Suppressor macrophage treated with lipopolysaccharide for 4 hours (primary cell): ENCODE data around the gene TMEM182.

Experiments used
- DNase-seq: peaks from one replicate; pipeline ENCODE4 v3.0.0-alpha.2; 2020

The TMEM182 gene

GRCh38 chr2:102768253-102768652 is 6.4 kb downstream of the TMEM182 start:
- DNase-seq: no peak

DNA sequence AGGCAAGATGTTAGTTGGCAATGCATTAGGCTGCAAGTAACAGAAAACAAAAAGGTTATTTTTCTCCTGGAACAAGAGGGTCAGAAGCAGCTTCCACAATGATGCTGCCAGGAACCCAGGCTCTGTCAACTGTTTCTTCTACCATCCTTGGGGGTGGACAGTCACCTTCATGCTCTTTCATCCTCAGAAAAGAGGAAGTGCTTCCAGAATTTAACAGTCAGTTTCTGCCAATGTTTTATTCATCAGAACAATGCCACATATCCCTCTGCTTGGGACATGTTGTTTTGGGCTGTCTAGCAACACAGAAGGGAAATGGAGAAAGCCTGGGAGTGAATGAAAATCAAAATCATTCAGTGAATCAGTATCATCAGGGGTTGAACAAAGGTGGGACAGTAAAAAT is 7.1 kb downstream of the TMEM182 start:
- DNase-seq: no peak

- DNase-seq: no peak
Measured at GRCh38 chr2:102770506-102770905, 8.7 kb downstream of the TMEM182 start.

GRCh38 chr2:102771114-102771513 is 9.3 kb downstream of the TMEM182 start:
- no peak for DNase-seq

- no peak for DNase-seq
Measured at GRCh38 chr2:102772659-102773058, 10.8 kb downstream of the TMEM182 start.

DNA sequence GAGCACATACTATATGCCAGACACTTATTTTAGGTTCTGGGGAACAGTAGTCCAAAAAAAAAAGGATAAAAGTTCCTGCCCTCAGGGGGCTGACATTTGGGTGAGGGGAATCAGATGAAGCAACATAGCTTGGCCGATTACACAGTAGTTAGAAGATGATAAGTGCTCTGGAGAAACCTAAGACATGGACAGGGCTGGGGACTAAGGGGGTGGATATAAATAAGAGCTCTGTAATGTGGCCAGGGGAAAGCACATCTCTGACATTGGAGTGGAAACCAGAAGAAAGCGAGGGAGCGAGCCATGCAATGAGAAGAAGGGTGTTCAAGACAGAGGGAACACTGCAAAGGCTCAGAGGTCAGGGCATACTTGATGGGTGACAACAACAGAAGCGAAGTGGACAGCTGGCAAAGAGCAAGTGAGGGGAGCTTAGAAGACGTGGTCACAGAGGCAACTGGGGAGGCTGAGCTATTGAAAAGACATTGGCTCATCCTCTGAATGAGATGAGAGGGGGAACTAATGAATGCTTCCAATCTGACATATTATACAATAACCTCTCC is 11.4 kb downstream of the TMEM182 start:
- no peak for DNase-seq

DNA sequence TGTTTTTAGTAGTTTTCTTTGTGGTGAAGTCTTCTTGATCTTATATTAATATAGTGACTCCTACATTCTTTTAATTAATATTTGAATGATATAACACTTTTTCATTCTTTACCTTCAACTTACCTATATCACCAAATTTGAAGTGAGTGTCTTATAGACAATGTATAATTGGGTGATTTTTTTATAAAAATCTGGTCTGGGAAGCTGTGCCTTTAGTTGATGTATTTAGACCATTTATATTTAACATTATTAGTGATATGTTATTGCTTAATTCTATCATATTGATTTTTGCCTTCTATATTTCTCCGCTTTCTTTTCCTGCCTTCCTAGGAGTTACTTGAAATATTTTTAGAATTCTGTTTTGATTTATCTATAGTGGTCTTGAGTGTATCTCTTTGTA is 16.4 kb downstream of the TMEM182 start:
- DNase-seq: no peak

- no peak for DNase-seq
Measured at GRCh38 chr2:102780467-102780866, 18.6 kb downstream of the TMEM182 start.

DNA sequence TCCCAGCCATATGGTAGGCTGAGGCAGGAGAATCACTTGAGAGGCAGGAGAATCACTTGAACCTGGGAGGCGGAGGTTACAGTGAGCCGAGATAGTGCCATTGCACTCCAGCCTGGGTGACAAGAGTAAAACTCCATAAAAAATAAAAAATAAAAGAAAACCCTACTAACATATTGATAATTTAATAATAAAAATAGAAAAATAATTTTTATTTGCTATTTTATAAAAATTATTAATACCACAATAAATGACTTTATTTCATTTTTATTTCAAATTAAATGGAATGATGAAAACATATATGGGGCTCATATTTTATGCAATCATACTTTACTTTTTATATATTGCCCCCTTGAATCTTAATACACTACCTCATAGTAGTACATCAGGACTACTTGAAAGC is 20.4 kb downstream of the TMEM182 start:
- DNase-seq: no peak

DNA sequence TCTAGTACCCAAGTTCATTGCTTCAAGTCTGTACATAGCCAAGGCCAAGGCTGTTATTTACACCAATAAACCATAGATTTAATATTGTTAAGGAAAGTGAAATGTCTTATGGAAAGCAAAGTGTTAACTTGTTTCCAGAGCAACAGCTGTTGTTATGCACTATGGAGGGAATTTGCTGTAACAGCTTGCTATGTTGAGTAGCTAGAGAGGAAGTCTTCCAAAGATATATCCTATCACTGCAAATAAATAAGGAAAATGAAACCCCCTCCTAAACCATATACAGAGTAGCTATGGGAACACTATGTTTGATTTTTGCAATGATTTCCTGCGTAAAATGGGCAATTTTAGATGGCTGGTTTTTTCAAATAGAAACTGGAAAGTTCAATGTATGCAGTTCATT is 21.1 kb downstream of the TMEM182 start:
- no peak for DNase-seq

GRCh38 chr2:102783506-102784183 is 21.8 kb downstream of the TMEM182 start:
- DNase-seq: no peak

- DNase-seq: no peak
Measured at GRCh38 chr2:102784940-102785339, 23.1 kb downstream of the TMEM182 start.

- DNase-seq: no peak
Measured at GRCh38 chr2:102788216-102788884, 26.5 kb downstream of the TMEM182 start.

DNA sequence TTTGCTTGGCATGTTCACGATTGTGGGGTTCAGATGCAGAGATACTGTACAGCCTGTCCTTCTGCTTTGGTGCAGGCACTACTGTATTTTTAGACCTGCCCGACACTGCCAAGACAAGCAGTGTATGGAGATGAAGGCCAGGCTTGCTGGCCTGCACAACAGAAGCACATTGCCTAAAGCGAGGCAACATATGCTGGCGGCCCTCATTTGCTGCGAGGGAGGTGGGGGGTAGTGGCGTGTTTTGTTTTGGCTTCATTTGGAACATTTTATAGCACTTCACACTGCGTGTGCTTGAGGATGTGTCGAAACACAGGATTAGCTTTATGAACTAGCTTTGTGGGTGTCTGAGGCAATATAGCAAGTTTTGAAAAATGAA is 27.0 kb downstream of the TMEM182 start:
- no peak for DNase-seq

DNA sequence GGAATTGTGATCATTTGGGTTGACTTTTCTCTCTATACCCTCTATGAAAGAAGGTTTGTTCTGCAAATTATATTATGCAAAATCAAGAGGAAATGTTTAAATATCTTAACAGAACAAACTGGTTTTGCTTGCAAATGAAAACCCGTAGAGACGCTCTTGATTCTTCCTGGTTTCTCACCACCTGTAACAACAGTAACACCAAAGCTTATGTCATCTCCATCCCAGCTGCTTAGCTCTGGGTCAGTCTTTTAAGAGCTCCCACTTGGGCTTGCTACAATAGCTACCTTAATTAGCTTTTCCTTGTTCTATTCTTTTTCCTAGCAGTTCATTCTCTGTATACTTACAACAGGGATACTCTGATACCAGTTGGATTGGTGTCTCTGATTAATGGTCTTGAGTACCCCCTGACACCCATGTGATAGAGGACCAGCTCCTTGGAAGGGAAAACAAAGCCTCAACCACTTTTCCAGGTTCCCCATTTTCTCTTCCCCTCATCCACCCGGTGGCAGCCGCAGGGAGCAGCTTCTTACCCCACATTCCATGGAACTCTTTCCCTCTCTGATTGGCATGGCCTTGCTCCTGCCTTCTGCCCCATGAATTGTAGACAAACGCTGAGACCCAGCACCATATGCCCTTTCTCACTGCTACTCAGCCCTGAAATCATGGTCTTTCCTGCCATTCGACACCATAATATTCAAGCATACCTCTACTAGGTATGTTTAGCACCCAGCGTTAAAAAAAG is 27.7 kb downstream of the TMEM182 start:
- no peak for DNase-seq

GRCh38 chr2:102790091-102790455 is 28.2 kb downstream of the TMEM182 start:
- DNase-seq: no peak

DNA sequence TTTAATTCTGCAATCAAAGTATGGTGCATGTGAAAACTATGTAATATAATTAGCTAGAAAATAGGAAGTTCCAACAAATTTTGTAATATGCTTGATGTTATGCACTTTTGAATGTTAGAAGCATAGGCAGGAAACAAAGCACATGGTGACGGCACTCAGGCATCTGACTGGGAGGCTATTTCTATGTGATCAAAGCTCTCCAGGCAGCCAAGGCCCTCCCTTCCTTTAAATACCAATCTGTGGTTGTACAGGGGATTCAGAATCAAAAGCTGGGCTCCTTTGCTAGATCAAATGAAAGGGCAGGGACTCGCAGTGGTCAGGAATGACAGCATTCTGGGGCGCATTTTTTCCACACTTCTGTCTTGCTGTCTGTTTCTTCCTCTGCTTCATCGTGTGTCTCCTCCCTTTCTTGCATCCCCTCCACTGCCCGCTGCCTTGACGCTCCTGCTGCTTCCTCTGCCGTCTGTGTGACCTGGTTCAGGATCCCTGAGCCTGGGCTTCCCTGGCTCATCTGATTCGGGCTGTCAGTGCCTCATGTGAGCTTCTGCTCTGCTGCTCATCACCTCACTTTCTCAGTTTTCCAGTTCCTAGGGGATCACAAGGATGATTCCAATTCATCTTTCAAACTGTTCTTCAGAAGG is 30.9 kb downstream of the TMEM182 start:
- DNase-seq: peak; percentile 10

- no peak for DNase-seq
Measured at GRCh38 chr2:102795641-102796040, 33.8 kb downstream of the TMEM182 start.

DNA sequence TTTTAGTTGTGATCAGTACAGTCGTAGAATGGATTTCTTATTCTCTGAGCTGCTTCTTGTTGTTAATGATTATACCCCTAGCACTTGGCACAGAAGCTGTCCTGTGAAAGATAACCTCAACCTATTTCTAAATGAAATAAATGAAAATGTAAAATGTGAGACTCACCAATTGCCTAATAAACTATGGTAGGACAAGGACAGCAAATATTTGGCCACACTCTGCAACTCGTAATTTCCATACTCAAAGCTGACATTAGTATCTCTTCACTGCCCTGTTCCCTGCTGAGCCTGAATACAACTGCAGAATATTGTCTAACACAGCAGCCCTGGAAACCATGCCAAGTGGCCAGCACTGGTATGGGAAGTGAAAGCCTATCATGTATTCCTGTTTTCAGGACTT is 34.5 kb downstream of the TMEM182 start:
- no peak for DNase-seq

- DNase-seq: no peak
Measured at GRCh38 chr2:102797486-102797885, 35.7 kb downstream of the TMEM182 start.

GRCh38 chr2:102798181-102798580 is 36.4 kb downstream of the TMEM182 start:
- DNase-seq: no peak

DNA sequence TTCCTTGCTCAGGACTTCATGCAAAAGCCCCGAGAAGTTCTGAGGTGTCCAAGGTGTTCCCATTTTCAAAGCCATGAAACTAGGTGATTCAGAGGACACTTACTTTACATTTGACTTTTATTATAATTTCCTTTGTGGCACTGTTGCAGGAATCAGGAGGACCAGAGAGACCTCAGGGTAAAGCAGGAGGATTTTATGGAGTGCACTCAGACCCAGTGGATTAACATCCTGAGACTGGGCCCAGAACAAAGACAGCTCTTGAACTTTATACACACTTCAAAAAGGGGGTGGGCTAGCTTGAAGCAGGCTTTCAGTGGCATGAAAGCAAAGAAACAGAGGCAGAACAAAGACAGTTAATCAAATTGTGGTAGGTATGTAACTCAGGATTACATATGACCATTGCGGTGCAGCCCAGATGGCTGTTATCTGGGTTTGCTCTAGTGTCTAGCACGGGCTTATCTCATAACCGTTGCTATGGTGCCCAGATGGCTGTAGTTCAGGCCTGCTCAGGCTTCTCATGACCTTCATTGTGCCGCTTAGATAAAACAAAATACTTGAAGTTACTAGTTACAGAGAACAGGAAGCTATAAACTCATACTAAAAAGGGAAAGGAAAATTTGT is 39.4 kb downstream of the TMEM182 start:
- DNase-seq: no peak
